Measurements from ENCODE around the gene LCN10. TPM values are rescaled to one million over a fixed set of nuclear protein-coding genes. Genes with fewer than 3 reads are reported as not detected.

Gene LCN10
- total RNA-seq, 2 experiments from 2014 or later: 0.83 to 1.0 TPM

DNA sequence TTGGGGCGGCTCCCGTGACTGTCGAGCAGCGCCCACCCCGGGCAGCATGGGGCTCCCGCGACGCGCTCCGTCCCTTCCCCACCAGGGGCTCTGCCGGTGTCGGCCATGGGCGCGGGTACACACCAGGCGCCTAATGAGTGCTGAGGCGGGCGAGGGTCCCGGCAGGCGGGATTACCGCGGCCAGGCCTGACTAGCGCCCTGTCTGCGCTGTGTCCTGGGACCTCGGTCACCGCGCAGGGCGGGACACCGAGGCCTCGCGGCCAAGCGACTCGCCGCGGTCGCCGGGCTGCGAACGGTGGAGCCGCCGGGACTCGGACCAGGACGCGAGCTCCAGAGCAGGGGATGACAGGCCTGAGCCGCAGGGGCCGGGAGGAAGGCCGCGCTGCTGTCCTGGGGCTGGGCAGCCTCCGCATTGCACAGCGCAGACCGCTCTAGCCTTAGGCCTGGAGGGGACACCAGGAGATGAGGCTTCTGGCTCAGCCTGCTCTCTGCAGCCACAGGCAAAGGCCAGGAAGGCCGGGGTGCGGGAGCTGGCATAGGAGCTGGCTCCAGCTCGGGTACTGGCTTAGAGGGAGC is 14.1 kb downstream of the LCN10 start:
- Mint-ChIP-seq H3K4me3 (peak overlapping the region; percentile 92), H3K27me3 (ENCODE audit: low read depth) (no peaks in the 10 kb centered on the region), H3K36me3 (ENCODE audit: low read depth) (peaks cover 33% of the 10 kb centered on the region), H3K27ac (no peak overlapping the region), H3K9me3 (no peaks in the 10 kb centered on the region), H3K4me1 (ENCODE audit: low read depth) (peaks cover 49% of the 10 kb centered on the region)
- CTCF ChIA-PET: interaction anchor here (0.7 to 2.0 kb wide), 7 partner anchors 13 to 300 kb away, joined by 3 to 8 read pairs (median 4); no protein-coding TSS in a partner anchor
- DNase-seq: no peak
- intact Hi-C loops (cut with micrococcal nuclease): loop anchor here (1.0 to 2.0 kb wide), 2 partner anchors 27 to 42 kb away; partner anchors contain the start of gene AGPAT2

DNA sequence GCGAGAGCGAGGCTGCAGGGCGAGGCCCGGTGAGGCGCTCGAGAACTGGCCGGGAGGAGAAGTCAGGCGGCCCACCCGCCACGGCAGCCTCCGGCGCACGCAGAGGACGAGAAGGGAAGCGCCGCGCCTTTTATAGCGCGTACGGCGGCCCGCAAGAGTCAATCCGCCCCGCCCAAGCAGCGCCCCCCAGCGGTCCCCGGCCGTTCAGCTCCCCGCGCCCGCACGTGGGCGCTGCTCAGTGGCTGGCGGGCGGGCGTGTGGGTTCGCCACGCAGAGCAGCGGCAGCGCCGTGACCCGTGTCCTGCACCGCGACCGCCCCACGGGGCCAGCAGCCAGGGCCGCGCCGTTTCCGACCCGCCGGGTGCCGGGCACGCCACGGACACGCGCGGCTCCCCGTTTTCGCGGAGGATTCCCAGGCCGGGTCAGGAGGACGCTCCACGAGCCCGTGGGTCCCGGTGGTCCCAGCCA is 14.6 kb downstream of the LCN10 start:
- Mint-ChIP-seq H3K36me3 (ENCODE audit: low read depth) (peaks cover 35% of the 10 kb centered on the region), H3K4me3 (peak overlapping the region; percentile 92), H3K27ac (no peak overlapping the region), H3K9me3 (no peaks in the 10 kb centered on the region), H3K4me1 (ENCODE audit: low read depth) (peaks cover 51% of the 10 kb centered on the region), H3K27me3 (ENCODE audit: low read depth) (no peaks in the 10 kb centered on the region)
- CTCF ChIA-PET: interaction anchor here (0.7 to 1.6 kb wide), 3 partner anchors 14 to 301 kb away, joined by 4 to 5 read pairs (median 4); no protein-coding TSS in a partner anchor
- intact Hi-C loops (cut with micrococcal nuclease): loop anchor here (1.0 to 2.0 kb wide), 2 partner anchors 27 to 41 kb away; partner anchors contain the start of gene AGPAT2
- DNase-seq: peak; percentile 89

DNA sequence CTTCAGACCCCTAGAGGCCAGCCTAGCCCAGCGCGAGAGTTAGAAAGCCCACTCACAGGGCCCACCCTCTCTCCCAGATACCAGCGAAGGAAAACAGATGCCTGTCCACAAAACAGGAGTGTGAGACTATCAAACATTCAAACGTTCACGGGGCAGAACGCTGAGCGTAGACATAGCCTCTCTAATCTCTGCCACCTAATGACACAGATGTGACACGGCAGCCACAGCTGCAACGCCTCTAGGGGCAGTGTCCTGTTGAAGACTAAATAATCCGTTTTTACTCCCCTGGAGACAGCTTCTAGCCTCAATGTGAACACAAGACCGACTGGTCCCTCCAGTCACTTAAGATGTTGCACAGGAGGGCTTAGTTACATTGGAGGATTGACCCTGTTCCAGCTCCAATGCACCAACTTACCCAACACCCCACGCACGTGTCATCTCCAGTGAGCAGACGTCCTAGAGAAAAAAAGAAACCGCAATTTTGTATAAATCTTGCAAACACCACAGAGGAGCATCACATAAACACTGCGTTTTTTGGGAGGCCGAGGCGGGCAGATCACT is 16.0 kb downstream of the LCN10 start:
- H3K36me3 Mint-ChIP-seq (ENCODE audit: low read depth): peaks cover 35% of the 10 kb centered on the region
- CTCF ChIA-PET: interaction anchor here (0.6 to 2.7 kb wide), 10 partner anchors 10 to 708 kb away, joined by 3 to 9 read pairs (median 4); no protein-coding TSS in a partner anchor
- H3K4me3 Mint-ChIP-seq: peak overlapping the region; percentile 92
- H3K4me1 Mint-ChIP-seq (ENCODE audit: low read depth): peaks cover 41% of the 10 kb centered on the region
- H3K27ac Mint-ChIP-seq: peak overlapping the region; percentile 77
- intact Hi-C loops (cut with micrococcal nuclease): no loop called here
- H3K27me3 Mint-ChIP-seq (ENCODE audit: low read depth): no peaks in the 10 kb centered on the region
- H3K9me3 Mint-ChIP-seq: no peaks in the 10 kb centered on the region
- peak; percentile 64 for DNase-seq

DNA sequence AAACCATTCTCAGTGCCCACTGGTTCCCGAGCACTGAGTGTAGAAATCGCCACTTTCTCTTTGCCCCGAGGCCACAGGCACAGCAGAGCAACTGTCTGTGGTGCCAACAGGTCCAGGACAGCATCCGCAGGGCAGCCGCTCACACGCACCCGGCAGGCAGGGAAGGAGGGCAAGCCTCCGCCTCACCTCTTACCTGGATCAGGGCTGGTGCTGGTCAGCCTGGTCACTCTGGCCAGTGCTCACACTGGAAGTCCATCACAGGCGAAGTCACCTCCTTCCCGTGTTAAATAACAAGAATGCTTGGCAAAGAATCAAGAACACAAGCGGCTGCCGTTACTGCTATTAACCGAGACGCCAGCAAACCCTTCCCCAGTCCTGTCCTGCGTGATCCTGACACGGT is 16.6 kb downstream of the LCN10 start:
- no peaks in the 10 kb centered on the region for H3K27me3 Mint-ChIP-seq (ENCODE audit: low read depth)

DNA sequence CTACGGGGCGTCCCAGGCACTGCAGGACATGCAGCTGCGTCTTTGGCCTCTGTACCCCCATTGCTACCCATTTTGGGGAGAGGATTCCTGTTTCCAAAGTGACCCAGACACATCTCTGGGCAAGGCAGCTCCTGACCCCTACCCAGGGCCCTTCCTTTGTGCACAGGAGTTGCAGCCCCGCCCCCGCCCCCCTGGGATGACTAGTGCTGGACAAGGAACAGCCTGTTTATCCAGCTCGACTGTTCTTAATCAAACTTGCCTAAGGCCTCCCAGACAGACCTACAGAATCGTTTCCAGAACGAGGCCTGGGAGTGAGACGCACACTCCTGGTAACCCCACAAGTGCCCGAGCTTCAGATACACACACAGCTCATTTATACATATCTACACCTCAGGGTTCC is 17.1 kb downstream of the LCN10 start:
- Mint-ChIP-seq H3K27ac (no peak overlapping the region), H3K9me3 (no peaks in the 10 kb centered on the region), H3K36me3 (ENCODE audit: low read depth) (peaks cover 37% of the 10 kb centered on the region), H3K4me1 (ENCODE audit: low read depth) (peaks cover 41% of the 10 kb centered on the region), H3K4me3 (peak overlapping the region; percentile 92), H3K27me3 (ENCODE audit: low read depth) (no peaks in the 10 kb centered on the region)
- CTCF ChIA-PET: interaction anchor here (2.7 kb wide), 1 partner anchor 25 kb away, joined by 9 read pairs; no protein-coding TSS in a partner anchor
- intact Hi-C loops (cut with micrococcal nuclease): no loop called here
- DNase-seq: no peak

More for the DNA sequence above, 16.6 kb downstream of the LCN10 start:
- Mint-ChIP-seq H3K9me3 (no peaks in the 10 kb centered on the region), H3K4me3 (peak overlapping the region; percentile 92), H3K36me3 (ENCODE audit: low read depth) (peaks cover 37% of the 10 kb centered on the region), H3K27ac (peak overlapping the region; percentile 77), H3K4me1 (ENCODE audit: low read depth) (peaks cover 40% of the 10 kb centered on the region)
- intact Hi-C loops (cut with micrococcal nuclease): no loop called here
- DNase-seq: no peak
- CTCF ChIA-PET: interaction anchor here (0.7 to 2.7 kb wide), 4 partner anchors 10 to 176 kb away, joined by 4 to 9 read pairs (median 6); no protein-coding TSS in a partner anchor

DNA sequence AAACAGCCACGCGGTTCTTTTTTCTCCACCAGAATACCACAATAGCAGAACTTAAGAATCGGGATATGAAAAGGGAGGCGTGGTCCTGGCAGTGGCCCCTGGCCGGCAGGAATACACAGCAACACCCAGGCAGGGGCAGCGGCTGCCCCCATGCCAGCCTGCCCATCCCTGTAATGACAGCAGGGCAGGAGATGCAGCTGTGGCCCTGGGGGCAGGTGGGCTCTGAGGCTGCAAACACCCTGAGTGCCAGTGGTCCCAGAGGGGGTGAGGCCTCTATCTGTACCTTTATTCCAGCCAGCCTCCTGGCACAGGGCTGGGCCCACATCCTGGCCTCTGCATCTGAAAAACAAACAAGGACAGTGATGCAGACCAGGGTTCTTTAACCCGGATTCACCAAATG is 18.0 kb downstream of the LCN10 start:
- no peak overlapping the region for H3K4me3 Mint-ChIP-seq

DNA sequence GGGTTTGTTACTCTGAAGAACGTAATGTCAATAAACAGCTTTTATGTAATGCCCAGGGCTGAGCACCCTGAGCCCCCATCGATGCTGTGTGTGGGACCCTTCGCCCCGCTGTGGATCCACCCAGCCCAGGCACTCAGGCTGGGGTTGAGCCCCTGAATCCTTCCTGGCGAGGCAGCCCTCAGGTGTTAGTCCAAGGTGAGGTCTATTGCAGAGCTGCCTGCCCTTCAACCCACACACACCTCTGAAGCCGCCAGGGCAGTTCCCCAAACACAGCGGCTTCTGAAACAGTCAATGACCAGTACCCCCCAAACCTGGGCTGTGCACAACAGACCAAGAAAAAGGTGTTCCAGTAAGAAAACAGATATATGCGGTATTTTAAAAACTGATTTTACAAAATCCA is 18.8 kb downstream of the LCN10 start:
- H3K27ac Mint-ChIP-seq: no peak overlapping the region
- intact Hi-C loops (cut with micrococcal nuclease): no loop called here
- no peak overlapping the region for H3K4me3 Mint-ChIP-seq
- peaks cover 32% of the 10 kb centered on the region for H3K4me1 Mint-ChIP-seq (ENCODE audit: low read depth)
- H3K27me3 Mint-ChIP-seq (ENCODE audit: low read depth): no peaks in the 10 kb centered on the region
- peaks cover 37% of the 10 kb centered on the region for H3K36me3 Mint-ChIP-seq (ENCODE audit: low read depth)
- CTCF ChIA-PET: interaction anchor here (0.7 kb wide), 1 partner anchor 51 kb away, joined by 3 read pairs; no protein-coding TSS in a partner anchor
- DNase-seq: no peak
- H3K9me3 Mint-ChIP-seq: no peaks in the 10 kb centered on the region

More for the DNA sequence above, 18.0 kb downstream of the LCN10 start:
- Mint-ChIP-seq H3K4me1 (ENCODE audit: low read depth) (peaks cover 39% of the 10 kb centered on the region), H3K36me3 (ENCODE audit: low read depth) (peaks cover 37% of the 10 kb centered on the region), H3K27me3 (ENCODE audit: low read depth) (no peaks in the 10 kb centered on the region), H3K27ac (no peak overlapping the region), H3K9me3 (no peaks in the 10 kb centered on the region)
- CTCF ChIA-PET: no interaction called here
- DNase-seq: no peak
- intact Hi-C loops (cut with micrococcal nuclease): no loop called here

DNA sequence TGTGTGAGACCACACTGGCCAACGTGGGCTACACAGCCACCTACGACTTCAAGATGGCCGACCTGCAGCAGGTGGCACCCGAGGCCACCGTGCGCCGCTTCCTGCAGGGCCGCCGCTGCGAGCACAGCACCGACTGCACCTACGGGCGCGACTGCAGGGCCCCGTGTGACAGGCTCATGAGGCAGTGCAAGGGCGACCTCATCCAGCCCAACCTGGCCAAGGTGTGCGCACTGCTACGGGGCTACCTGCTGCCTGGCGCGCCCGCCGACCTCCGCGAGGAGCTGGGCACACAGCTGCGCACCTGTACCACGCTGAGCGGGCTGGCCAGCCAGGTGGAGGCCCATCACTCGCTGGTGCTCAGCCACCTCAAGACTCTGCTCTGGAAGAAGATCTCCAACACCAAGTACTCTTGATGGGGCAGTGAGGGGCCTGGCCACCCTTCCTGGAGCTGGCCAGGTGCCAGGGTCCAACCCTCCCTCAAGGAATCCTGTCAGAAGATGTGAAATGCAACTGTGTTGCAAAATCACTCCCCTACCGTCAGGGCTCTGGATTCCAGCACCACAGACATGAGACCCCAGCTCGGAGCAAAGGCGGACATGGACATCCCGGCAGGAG is 19.3 kb downstream of the LCN10 start:
- no peak for DNase-seq
- no peak overlapping the region for H3K4me3 Mint-ChIP-seq
- intact Hi-C loops (cut with micrococcal nuclease): no loop called here
- H3K4me1 Mint-ChIP-seq (ENCODE audit: low read depth): peaks cover 32% of the 10 kb centered on the region
- H3K36me3 Mint-ChIP-seq (ENCODE audit: low read depth): peaks cover 37% of the 10 kb centered on the region
- CTCF ChIA-PET: interaction anchor here (0.7 kb wide), 1 partner anchor 51 kb away, joined by 3 read pairs; no protein-coding TSS in a partner anchor
- H3K27me3 Mint-ChIP-seq (ENCODE audit: low read depth): no peaks in the 10 kb centered on the region
- H3K9me3 Mint-ChIP-seq: no peaks in the 10 kb centered on the region
- H3K27ac Mint-ChIP-seq: no peak overlapping the region

DNA sequence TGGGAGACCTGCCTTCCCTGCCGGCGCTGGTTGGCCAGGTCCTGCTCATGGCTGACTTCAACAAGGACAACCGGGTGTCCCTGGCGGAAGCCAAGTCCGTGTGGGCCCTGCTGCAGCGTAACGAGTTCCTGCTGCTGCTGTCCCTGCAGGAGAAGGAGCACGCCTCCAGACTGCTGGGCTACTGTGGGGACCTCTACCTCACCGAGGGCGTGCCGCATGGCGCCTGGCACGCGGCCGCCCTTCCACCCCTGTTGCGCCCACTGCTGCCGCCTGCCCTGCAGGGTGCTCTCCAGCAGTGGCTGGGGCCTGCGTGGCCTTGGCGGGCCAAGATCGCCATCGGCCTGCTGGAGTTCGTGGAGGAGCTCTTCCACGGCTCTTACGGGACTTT is 19.8 kb downstream of the LCN10 start:
- H3K4me3 Mint-ChIP-seq: no peak overlapping the region
- H3K27me3 Mint-ChIP-seq (ENCODE audit: low read depth): no peaks in the 10 kb centered on the region
- peaks cover 32% of the 10 kb centered on the region for H3K4me1 Mint-ChIP-seq (ENCODE audit: low read depth)
- no peak overlapping the region for H3K27ac Mint-ChIP-seq
- intact Hi-C loops (cut with micrococcal nuclease): no loop called here
- no peak for DNase-seq
- H3K9me3 Mint-ChIP-seq: no peaks in the 10 kb centered on the region
- CTCF ChIA-PET: interaction anchor here (0.7 kb wide), 1 partner anchor 9 kb away, joined by 3 read pairs; no protein-coding TSS in a partner anchor
- peaks cover 37% of the 10 kb centered on the region for H3K36me3 Mint-ChIP-seq (ENCODE audit: low read depth)

DNA sequence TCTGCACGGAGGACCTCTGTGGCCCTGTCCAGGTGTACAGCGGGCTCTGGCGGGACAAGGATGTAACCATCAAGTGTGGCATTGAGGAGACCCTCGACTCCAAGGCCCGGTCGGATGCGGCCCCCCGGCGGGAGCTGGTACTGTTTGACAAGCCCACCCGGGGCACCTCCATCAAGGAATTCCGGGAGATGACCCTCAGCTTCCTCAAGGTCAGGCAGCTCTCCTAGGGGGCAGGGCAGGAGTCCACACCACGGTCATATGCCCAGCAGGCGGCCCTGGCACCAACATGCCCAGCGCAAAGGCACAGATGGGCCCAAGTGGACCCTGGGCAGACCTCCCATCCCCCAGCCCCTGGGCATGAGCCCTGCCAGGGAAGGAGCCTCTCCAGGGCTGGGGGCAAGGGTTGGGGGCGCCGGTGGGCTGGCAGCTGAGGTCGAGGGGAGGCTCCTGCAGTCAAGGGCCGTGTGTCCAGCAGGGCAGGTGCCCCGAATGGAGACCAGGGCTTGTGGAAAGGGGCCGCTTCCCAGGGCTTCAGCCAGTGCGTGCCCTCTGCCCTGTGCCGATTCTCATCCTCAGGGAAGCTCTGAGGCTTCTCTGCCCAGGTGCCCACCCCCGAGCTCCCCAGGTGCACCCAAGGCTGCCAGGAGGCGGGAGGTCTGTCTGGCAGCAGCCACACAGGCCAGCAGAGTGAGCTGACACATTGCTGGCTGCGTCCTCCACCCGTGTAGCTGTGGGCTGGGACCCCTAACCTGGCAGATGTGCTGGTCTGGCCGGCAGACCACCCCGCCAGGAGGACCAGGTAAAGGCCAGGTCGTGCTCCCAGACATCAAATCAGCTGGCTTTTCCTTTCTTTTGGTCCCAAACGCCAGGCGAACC is 20.4 kb downstream of the LCN10 start:
- intact Hi-C loops (cut with micrococcal nuclease): no loop called here
- H3K9me3 Mint-ChIP-seq: no peaks in the 10 kb centered on the region

DNA sequence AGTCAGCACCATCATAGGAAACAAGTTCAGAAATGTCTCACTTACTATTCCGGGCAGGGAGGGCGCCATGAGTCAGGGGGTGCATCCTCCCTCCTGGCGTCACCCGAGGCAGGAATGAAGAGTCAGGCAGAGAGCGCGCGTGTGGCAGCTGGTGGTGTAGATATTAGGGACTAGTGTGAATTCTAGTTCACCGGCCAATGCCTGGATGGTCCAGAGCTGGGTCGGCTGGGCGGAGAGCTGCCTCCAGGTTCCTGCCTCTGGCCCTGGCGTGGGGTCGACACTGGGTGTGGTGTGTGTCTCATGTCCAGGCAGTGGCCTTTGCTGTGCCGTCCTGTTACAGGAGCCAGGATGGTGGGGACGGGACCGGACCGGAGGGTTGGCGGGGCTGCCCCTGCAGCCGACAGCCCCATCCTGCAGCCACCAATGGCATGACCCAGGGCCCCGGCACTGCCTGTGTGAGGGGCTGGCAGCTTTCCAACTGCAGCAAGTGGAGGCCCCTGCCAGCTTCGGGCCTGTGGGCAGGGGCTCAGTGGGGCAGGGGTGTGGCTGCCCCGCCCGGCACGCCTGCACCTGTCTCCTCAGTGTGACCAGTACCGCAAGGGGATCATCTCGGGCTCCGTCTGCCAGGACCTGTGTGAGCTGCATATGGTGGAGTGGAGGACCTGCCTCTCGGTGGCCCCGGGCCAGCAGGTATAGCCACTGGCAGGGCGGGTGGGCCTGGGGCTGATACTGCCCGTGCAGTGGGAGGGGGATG is 21.2 kb downstream of the LCN10 start:
- Mint-ChIP-seq H3K27ac (no peak overlapping the region), H3K27me3 (ENCODE audit: low read depth) (no peaks in the 10 kb centered on the region), H3K36me3 (ENCODE audit: low read depth) (peaks cover 28% of the 10 kb centered on the region), H3K4me1 (ENCODE audit: low read depth) (peaks cover 28% of the 10 kb centered on the region), H3K4me3 (no peak overlapping the region), H3K9me3 (no peaks in the 10 kb centered on the region)
- CTCF ChIA-PET: interaction anchor here (0.6 kb wide), 1 partner anchor 24 kb away, joined by 3 read pairs; no protein-coding TSS in a partner anchor
- intact Hi-C loops (cut with micrococcal nuclease): no loop called here
- no peak for DNase-seq

More for the DNA sequence above, 20.4 kb downstream of the LCN10 start:
- Mint-ChIP-seq H3K27ac (no peak overlapping the region), H3K27me3 (ENCODE audit: low read depth) (no peaks in the 10 kb centered on the region), H3K4me1 (ENCODE audit: low read depth) (peaks cover 32% of the 10 kb centered on the region), H3K36me3 (ENCODE audit: low read depth) (peaks cover 34% of the 10 kb centered on the region), H3K4me3 (no peak overlapping the region)
- CTCF ChIA-PET: interaction anchor here (0.7 kb wide), 1 partner anchor 8 kb away, joined by 3 read pairs; no protein-coding TSS in a partner anchor
- DNase-seq: no peak

All from activated naive CD4-positive, alpha-beta T cell treated with anti-CD3 and anti-CD28 coated beads for 36 hours (primary cell).